MV-4-11 (cell line): ENCODE measurements around the gene SPSB2.
"Not testable (repeated sequence)": the region's sequence is repeated elsewhere in the genome, so short reads cannot be mapped to it uniquely, and the experiment has no call there.

Experiments
- DNase-seq: peaks from one replicate; lab custom pipeline; 2025; lab: John Stamatoyannopoulos, UW

SPSB2 gene

GRCh38 chr12:6873094-6874014 is at the start of gene SPSB2:
SPSB2 (minus strand) TSS chr12:6873303; CDS start chr12:6872901, 402 bp downstream.
- DNase-seq, result peak; percentile 93

DNA sequence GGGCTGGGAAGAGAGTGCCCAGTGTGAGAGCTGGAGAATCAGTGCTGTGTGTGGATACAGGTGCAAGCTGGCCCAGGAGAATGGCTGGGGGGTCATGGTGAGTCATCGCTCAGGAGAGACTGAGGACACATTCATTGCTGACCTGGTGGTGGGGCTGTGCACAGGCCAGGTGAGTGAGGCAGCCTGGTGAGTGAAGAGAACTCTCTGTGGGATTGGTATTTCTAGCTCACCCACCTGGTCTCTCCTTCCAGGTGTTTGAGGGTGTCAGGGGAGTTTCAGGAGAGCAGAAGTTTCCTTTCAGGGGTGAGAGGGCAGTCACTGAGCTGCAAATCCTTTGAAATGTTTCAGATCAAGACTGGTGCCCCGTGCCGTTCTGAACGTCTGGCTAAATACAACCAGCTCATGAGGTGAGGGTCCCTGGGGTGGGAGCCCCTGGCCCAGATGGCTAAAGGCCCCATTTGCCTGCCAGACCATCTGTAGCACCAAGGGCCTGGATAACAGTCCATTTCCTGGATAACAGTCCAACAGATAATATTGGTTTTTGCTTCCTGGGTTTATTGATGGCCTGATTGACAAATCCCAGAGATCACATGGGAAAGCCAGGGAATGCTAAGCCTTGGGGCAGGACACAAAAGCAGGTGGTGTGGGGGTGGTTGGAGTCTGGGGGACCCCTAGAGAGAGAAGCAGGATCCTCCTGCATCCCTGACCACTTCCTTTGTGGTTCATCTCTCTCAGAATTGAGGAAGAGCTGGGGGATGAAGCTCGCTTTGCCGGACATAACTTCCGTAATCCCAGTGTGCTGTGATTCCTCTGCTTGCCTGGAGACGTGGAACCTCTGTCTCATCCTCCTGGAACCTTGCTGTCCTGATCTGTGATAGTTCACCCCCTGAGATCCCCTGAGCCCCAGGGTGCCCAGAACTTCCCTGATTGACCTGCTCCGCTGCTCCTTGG is 49.2 kb upstream of the SPSB2 start:
- peak; percentile 66 for DNase-seq

DNA sequence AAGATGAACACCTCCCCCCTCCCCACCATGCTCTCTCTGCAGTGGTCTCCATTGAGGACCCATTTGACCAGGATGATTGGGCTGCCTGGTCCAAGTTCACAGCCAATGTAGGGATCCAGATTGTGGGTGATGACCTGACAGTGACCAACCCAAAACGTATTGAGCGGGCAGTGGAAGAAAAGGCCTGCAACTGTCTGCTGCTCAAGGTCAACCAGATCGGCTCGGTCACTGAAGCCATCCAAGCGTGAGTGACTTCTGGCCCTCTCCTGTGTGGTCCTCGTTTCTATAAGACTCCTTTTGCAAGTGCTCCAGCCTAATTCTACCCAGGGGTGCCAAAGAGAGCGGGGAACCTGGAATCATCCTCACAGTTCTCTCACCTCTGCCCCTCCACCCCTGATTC is 48.4 kb upstream of the SPSB2 start:
- DNase-seq, result no peak

GRCh38 chr12:6919588-6919987 is 46.5 kb upstream of the SPSB2 start:
- no peak for DNase-seq

DNA sequence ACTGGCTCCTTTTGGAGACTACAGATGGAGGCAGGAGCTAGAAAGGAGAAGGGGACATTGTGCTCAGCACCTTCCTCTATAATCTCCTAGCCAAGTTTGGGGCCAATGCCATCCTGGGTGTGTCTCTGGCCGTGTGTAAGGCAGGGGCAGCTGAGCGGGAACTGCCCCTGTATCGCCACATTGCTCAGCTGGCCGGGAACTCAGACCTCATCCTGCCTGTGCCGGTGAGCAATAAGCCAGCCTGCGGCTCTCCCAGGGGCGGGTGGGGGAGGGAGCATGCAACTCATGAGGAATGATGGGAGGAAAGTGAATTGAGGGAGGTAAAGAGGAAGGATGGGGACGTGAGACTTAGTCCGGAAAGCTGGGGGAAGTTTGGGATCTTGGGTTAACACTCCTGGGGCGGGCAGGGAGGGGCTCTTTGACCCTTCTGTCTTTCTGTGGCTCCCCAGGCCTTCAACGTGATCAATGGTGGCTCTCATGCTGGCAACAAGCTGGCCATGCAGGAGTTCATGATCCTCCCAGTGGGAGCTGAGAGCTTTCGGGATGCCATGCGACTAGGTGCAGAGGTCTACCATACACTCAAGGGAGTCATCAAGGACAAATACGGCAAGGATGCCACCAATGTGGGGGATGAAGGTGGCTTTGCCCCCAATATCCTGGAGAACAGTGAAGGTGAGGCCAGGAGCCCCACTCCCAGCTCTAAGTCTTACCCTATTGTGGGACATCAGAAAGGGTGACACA is 44.6 kb upstream of the SPSB2 start:
- DNase-seq, result no peak

DNA sequence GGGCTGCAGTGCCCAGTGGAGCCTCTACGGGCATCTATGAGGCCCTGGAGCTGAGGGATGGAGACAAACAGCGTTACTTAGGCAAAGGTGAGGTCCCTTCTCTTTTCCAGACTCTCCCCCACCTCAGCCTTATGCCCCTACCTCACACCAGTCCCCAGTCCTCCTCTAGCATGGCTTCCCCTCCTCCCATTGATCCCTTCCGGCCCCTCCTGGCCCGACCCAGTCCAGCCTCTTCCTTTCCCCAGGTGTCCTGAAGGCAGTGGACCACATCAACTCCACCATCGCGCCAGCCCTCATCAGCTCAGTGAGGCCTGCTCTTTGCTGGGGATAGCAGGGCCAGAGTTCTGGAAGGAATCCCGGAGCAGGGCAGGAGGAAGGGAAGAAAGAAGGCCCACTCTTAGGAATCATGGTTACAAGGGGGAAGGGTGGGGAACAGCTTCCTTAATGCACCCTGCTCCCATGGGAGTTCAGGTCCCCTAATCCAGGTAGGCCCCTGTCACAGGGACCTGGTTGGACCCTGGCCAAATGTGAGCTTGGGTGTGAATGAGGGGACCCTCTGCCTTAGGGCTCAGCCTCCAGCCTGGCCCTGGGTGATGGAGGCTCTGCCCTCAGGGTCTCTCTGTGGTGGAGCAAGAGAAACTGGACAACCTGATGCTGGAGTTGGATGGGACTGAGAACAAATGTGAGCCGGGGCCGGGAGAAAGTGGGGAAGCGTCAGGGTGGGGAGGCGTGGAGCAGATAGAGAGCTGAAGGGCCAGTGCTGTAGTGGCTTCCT is 43.5 kb upstream of the SPSB2 start:
- DNase-seq, result no peak

- DNase-seq, result no peak
Observed at GRCh38 chr12:6915789-6916285, 42.7 kb upstream of the SPSB2 start.

DNA sequence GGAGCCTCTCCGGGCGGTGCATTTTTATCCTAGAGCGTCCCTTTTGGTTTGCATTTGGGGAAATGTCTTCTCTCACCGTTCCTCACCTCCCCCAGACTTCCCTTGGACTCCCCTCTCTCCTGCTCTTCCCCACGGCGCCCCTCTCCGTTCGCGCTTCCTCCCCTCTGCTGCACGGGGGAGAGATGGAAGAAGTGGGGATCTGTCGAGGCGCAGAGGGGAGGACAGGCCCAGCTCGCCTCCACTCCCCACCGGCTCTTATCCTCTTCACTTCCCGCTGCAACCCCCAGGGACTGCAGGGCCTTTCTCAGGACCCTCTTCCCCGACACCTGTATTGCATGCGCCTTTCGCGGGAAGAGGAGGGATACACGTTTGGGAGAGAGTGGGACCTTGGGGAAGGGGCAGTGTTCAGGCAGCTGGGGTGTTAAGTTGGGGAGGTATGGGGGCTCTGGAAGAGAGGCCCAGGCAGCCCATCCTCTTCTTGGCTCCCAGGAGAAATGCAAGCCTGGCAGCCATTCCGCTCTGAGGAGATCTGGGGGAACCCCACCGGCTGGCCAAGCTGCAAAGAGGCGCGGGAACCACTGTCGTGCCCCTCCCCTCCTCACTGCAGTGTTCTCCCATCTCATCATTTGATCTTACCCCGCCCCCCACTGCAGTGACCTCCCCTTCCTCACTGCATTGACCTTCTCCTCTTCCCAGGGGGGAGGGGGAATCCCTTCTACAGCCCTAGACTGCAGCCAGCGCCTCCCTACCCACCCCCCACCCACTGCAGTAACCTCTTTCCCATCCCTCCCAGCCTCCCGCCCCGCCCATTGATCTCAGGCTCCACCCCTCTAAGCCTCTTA is 42.1 kb upstream of the SPSB2 start:
- no peak for DNase-seq

GRCh38 chr12:6914246-6914946 is 41.3 kb upstream of the SPSB2 start, which contains the start of gene ENO2:
ENO2 (plus strand) TSS chr12:6914580; CDS start chr12:6915833, 1,253 bp downstream.
- DNase-seq, result peak; percentile 34

GRCh38 chr12:6912164-6912935 is 39.2 kb upstream of the SPSB2 start:
- DNase-seq, result no peak

DNA sequence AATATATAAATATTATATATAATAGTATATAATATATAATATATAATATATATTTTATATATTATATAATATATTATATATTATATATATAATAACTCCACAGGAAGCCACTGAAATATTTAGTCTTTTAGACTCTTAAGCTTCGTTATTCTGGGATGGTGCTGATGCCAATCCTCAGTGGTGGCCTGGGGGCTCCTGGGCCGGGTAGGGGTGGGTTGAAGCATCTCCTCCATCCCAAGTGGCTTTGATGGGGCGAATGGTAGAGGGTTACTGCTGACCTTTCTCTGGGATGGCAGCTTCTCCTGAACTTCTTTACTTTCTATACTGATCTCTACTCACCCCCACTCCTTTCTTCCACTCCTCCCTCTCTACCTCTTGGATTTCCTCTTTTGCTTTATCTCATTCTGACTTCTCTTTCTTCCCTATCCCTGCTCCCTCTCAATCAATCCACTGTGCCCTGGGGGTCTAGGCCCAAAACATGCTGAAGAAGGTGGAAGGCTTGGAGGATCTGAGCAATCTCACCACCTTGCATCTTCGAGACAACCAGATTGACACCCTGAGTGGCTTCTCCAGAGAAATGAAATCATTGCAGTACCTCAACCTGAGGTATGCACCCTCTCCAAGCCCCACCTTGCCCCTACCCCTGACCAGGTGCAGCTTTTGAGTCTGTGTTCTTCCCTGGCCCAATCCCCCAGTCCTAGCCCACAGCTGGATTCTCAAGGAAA is 36.5 kb upstream of the SPSB2 start:
- DNase-seq, result no peak

GRCh38 chr12:6908141-6908540 is 35.0 kb upstream of the SPSB2 start:
- DNase-seq, result not testable (repeated sequence)

- no peak for DNase-seq
Observed at GRCh38 chr12:6905414-6906040, 32.4 kb upstream of the SPSB2 start.

GRCh38 chr12:6904280-6905276 is 31.5 kb upstream of the SPSB2 start, which contains the start of gene LRRC23:
LRRC23 (plus strand) TSS chr12:6904822; CDS start chr12:6905634, 812 bp downstream.
- peak; percentile 93 for DNase-seq

- DNase-seq, result peak; percentile 26
Observed at GRCh38 chr12:6903722-6904121, 30.6 kb upstream of the SPSB2 start.

DNA sequence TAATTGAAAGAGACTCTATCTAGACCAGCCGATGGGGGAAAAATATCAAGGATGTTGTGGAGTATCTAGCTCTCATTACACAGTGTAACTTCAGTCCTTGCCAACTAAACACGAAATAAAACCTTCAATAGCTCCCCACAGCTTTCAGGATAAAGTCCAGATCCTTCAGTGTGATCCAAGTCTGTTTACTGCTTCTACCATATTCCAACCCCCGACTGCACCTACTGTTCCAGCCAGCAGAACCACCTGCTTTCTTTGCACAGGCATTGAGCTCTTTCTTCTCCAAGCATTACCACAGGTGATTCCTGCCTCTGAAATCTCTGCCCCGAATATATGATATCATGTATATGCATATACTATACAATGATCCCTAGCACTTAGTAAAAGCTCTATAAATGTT is 29.3 kb upstream of the SPSB2 start:
- DNase-seq, result no peak
